ENCODE measurements around the gene ZNF680.

- peak in 2 of 6 experiments; percentile 10 to 22 for TF ChIP-seq CTCF (IDR thresholded peaks at IDR 0.05)
- TF ChIP-seq POLR2A (IDR thresholded peaks at IDR 0.05) = no peak
Measured at GRCh38 chr7:64494912-64495461, 67.9 kb downstream of the ZNF680 start.
